HUES6 (cell line): ENCODE data around the gene MALL.
A peak's percentile ranks its signal among the peaks of the same experiment; 100 is the strongest.
"Not testable (repeated sequence)": the region's sequence is repeated elsewhere in the genome, so short reads cannot be mapped to it uniquely, and the experiment has no call there.

Experiments
- H3K27ac ChIP-seq: 2 replicates; pipeline ENCODE4 v1.7.0; 2013; ENCODE audit warnings: low read depth, mild to moderate bottlenecking, low read length, inconsistent platforms
- H3K27me3 ChIP-seq: 2 replicates; pipeline ENCODE4 v1.6.1; 2013; ENCODE audit warnings: low read length; ENCODE audit not compliant: control insufficient read depth, insufficient read depth
- H3K36me3 ChIP-seq: 2 replicates; pipeline ENCODE4 v1.6.1; 2013; ENCODE audit warnings: low read length; ENCODE audit not compliant: control insufficient read depth, insufficient read depth
- H3K4me1 ChIP-seq: 2 replicates; pipeline ENCODE4 v1.6.1; 2013; ENCODE audit warnings: low read length; ENCODE audit not compliant: control insufficient read depth, insufficient read depth
- H3K4me3 ChIP-seq: 2 replicates; pipeline ENCODE4 v1.5.1; 2013; ENCODE audit warnings: low read depth, low read length
- H3K9ac ChIP-seq: one replicate; pipeline ENCODE4 v1.6.1; 2013; ENCODE audit warnings: mild to moderate bottlenecking, low read length
- H3K9me3 ChIP-seq: 2 replicates; pipeline ENCODE4 v1.6.1; 2013; ENCODE audit warnings: low read depth, low read length; ENCODE audit not compliant: control insufficient read depth, insufficient read depth

The MALL gene

GRCh38 chr2:110115291-110116032 is at the start of gene MALL:
TSS of gene MALL (minus strand) at chr2:110115822. CDS start at chr2:110115792, 30 bp downstream.
- Histone ChIP-seq H3K9ac (no peak within 1 kb of the TSS), H3K36me3 (no peaks in the 10 kb centered on the region), H3K9me3 (no peaks in the 10 kb centered on the region)

GRCh38 chr2:110157153-110157793 is 41.7 kb upstream of the MALL start:
- H3K27ac ChIP-seq, result no peak overlapping the region
- no peaks in the 10 kb centered on the region for H3K36me3 ChIP-seq
- H3K9ac ChIP-seq, result no peak overlapping the region

More at GRCh38 chr2:110115291-110116032, at the start of gene MALL:
- peaks cover 9% of the 10 kb centered on the region for H3K4me1 ChIP-seq
- H3K27me3 ChIP-seq, result peaks cover 47% of the 10 kb centered on the region
- peak within 1 kb of the TSS; percentile 68 for H3K4me3 ChIP-seq
- no peak within 1 kb of the TSS for H3K27ac ChIP-seq

GRCh38 chr2:110154828-110155227 is 39.2 kb upstream of the MALL start:
- peaks cover 22% of the 10 kb centered on the region for H3K9me3 ChIP-seq
- not testable (repeated sequence) for H3K36me3 ChIP-seq, H3K4me3 ChIP-seq, H3K27me3 ChIP-seq, H3K9ac ChIP-seq, H3K27ac ChIP-seq, H3K4me1 ChIP-seq

More at GRCh38 chr2:110157153-110157793, 41.7 kb upstream of the MALL start:
- Histone ChIP-seq H3K27me3 (no peaks in the 10 kb centered on the region), H3K9me3 (peaks cover 22% of the 10 kb centered on the region), H3K4me1 (no peaks in the 10 kb centered on the region), H3K4me3 (no peak overlapping the region)

- not testable (repeated sequence) for H3K27ac ChIP-seq, H3K4me3 ChIP-seq, H3K36me3 ChIP-seq, H3K27me3 ChIP-seq, H3K9ac ChIP-seq, H3K4me1 ChIP-seq
- peaks cover 22% of the 10 kb centered on the region for H3K9me3 ChIP-seq
These were observed 38.6 kb upstream of the MALL start for GRCh38 chr2:110154188-110154587.

GRCh38 chr2:110153416-110153815 is 37.8 kb upstream of the MALL start:
- no peak overlapping the region for H3K9ac ChIP-seq
- no peaks in the 10 kb centered on the region for H3K27me3 ChIP-seq
- H3K27ac ChIP-seq, result no peak overlapping the region
- peaks cover 22% of the 10 kb centered on the region for H3K9me3 ChIP-seq
- H3K36me3 ChIP-seq, result no peaks in the 10 kb centered on the region
- no peaks in the 10 kb centered on the region for H3K4me1 ChIP-seq
- H3K4me3 ChIP-seq, result no peak overlapping the region

GRCh38 chr2:110152943-110153342 is 37.3 kb upstream of the MALL start:
- peaks cover 25% of the 10 kb centered on the region for H3K9me3 ChIP-seq
- no peak overlapping the region for H3K9ac ChIP-seq
- H3K4me3 ChIP-seq, result no peak overlapping the region
- H3K36me3 ChIP-seq, result no peaks in the 10 kb centered on the region
- no peaks in the 10 kb centered on the region for H3K4me1 ChIP-seq
- no peaks in the 10 kb centered on the region for H3K27me3 ChIP-seq
- H3K27ac ChIP-seq, result no peak overlapping the region

- Histone ChIP-seq H3K4me3 (no peak overlapping the region), H3K9me3 (peaks cover 10% of the 10 kb centered on the region), H3K9ac (no peak overlapping the region), H3K36me3 (no peaks in the 10 kb centered on the region), H3K4me1 (no peaks in the 10 kb centered on the region), H3K27ac (no peak overlapping the region), H3K27me3 (no peaks in the 10 kb centered on the region)
These were observed 34.0 kb upstream of the MALL start for GRCh38 chr2:110149330-110150220.

- H3K4me3 ChIP-seq, result no peak overlapping the region
- no peaks in the 10 kb centered on the region for H3K36me3 ChIP-seq
- H3K9me3 ChIP-seq, result peaks cover 4% of the 10 kb centered on the region
- H3K4me1 ChIP-seq, result no peaks in the 10 kb centered on the region
- no peak overlapping the region for H3K27ac ChIP-seq
- no peaks in the 10 kb centered on the region for H3K27me3 ChIP-seq
- H3K9ac ChIP-seq, result no peak overlapping the region
These were observed 31.3 kb upstream of the MALL start for GRCh38 chr2:110146945-110147332.

GRCh38 chr2:110146183-110146944 is 30.7 kb upstream of the MALL start:
- Histone ChIP-seq H3K9me3 (peaks cover 4% of the 10 kb centered on the region), H3K4me3 (no peak overlapping the region), H3K4me1 (no peaks in the 10 kb centered on the region), H3K36me3 (no peaks in the 10 kb centered on the region), H3K27me3 (no peaks in the 10 kb centered on the region), H3K27ac (no peak overlapping the region), H3K9ac (no peak overlapping the region)

GRCh38 chr2:110143982-110144381 is 28.4 kb upstream of the MALL start:
- H3K4me1 ChIP-seq, result no peaks in the 10 kb centered on the region
- no peak overlapping the region for H3K4me3 ChIP-seq
- no peak overlapping the region for H3K27ac ChIP-seq
- H3K27me3 ChIP-seq, result no peaks in the 10 kb centered on the region
- H3K9ac ChIP-seq, result no peak overlapping the region
- H3K36me3 ChIP-seq, result no peaks in the 10 kb centered on the region
- peaks cover 4% of the 10 kb centered on the region for H3K9me3 ChIP-seq
